GM12872 (cell line): ENCODE measurements around the gene RBM17.

Experiments
- TF ChIP-seq, protein P1 (sequence below): IDR thresholded peaks from 3 replicates; pipeline ENCODE4 v1.5.1; 2011; ENCODE audit warnings: low read depth, mild to moderate bottlenecking, low read length, moderate library complexity; ENCODE audit not compliant: insufficient read depth

The RBM17 gene

DNA sequence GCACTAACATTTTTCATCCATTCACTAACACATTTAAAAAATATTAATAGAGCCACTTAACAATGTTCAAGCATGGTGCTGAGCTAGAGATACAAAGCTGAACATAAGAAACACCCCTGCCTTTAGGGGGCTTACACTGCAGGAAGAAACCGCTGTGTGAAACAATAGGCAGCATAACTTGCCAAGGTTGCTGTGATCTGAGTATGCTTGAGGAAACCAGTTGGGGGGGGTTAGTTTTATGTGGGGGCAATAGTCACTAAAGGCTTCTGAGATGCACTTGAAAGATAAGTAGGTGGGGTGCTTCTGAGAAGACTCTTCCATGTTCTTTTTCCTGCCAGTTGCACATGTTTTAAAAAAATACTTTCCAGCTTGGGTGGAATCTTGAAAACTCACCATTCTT lies 2.8 kb downstream of the RBM17 start:
- TF ChIP-seq, protein P1, sequence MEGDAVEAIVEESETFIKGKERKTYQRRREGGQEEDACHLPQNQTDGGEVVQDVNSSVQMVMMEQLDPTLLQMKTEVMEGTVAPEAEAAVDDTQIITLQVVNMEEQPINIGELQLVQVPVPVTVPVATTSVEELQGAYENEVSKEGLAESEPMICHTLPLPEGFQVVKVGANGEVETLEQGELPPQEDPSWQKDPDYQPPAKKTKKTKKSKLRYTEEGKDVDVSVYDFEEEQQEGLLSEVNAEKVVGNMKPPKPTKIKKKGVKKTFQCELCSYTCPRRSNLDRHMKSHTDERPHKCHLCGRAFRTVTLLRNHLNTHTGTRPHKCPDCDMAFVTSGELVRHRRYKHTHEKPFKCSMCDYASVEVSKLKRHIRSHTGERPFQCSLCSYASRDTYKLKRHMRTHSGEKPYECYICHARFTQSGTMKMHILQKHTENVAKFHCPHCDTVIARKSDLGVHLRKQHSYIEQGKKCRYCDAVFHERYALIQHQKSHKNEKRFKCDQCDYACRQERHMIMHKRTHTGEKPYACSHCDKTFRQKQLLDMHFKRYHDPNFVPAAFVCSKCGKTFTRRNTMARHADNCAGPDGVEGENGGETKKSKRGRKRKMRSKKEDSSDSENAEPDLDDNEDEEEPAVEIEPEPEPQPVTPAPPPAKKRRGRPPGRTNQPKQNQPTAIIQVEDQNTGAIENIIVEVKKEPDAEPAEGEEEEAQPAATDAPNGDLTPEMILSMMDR: no peak

DNA sequence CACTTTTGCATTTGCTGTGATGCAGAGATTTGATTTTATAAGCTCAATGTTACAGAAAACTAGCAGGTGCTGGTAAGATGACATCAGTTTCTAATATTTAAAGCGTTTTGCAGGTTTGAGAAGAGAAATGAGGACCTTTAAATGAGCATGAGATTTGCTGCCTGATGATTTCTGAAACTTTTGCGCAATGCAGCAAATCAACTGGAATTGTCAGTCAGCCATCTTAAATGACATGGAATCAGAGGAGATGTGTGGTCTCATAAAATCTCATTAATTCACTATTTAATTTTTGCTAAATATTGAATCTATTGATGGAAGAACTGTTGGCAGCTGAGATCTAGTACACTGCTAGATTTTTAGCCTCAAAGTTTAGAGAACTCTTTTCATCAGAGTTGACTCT lies 3.9 kb downstream of the RBM17 start:
- TF ChIP-seq, protein P1: no peak

DNA sequence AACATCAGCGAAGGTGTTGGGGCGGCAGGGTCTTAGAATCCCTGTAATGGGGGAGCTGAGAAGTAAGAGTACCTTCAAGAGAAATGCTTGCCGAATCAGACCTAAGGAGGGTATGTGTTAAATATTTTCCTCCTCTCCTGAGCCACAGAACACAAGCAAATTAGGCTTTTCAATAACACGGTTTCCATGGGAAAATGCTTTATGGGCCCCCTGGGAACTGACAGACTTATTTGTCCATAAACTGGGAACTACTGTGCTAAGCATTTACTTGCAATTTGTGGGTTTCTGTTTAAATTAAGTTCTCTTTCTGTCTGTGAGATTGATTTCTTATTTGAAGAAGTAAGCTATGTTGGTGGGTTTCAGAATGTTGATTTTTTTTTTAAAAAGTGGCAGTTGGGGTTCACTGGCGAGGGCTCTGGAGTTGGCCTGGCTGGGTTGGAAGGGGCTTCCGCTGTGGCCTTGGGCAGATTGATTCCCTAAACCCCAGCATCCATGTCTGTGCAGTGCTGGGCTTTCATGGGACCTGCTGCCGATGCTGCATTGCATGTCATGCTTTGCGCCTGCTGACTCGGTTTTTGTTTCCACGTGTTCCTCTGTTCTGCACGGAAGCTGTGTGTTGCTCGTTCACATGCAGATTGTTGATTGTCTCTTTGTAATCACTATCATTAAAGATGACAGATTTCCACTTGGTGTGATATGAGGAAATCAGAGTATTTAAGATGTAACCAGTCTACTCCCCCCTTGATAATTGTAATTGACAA lies 7.2 kb downstream of the RBM17 start:
- TF ChIP-seq, protein P1: no peak

DNA sequence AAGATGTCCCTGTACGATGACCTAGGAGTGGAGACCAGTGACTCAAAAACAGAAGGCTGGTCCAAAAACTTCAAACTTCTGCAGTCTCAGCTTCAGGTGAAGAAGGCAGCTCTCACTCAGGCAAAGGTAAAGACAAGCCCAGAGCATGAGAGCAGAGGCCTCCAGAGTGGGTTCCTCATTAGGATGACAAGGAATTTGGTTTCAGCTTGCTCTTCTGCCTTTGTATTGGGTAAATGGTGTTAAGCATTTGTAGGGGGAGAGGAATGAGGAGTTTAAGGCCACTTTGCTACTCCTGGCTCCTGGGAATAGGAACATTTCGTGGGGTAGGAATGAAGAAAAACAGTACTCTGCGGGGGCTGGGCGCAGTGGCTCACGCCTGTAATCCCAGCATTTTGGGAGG lies 8.2 kb downstream of the RBM17 start:
- TF ChIP-seq, protein P1: no peak

DNA sequence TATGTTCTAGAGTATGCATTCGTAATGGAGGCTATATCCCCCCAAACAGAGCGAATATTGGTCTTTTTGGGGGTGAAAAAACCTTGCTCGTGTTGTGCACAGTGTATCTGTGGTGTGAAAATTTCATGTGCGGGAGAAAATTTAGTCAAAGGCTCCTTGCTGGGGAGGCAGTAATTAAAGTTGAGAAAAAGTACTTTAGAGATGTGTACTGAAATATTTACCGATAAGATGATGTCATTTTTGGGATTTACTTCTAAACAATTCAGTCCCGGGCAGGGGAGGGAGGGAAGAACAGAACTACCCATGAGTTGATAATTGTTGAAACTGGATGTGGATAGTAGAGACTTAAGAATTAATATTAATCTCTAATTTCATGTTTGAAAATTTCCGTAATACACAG lies 9.3 kb downstream of the RBM17 start:
- TF ChIP-seq, protein P1: no peak

DNA sequence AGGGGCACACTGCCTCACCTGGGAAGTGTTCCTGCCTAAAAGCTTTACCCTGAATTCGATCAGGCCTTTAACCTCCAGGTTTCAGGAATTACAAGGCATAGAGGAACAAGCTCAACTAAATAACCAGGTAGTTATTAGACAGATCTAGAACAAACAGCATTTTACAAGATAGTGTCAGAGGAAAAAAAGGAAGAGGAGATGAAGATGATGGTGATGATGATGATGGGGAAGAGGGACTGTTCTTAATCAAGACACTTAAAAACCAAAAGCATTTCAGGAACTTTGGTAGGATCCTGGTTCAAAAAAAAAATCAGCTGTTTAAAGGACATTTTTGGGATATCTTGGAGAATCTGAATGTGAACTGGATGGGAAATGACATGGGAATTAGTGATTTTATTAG lies 11.5 kb downstream of the RBM17 start:
- TF ChIP-seq, protein P1: no peak

DNA sequence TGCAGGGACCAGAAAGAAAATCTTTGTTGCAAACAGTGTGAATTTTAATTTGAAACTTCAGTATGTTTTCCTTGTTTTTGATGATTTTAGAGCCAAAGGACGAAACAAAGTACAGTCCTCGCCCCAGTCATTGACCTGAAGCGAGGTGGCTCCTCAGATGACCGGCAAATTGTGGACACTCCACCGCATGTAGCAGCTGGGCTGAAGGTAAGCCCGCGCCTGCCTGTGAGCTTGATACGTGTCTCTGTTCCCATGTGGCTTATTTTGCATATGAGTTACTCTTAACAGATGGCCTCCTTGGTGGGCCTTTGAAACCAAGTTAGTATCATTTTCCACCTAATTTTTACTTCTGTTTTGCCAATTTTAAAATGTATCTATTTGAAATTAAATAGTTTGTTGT lies 12.3 kb downstream of the RBM17 start:
- TF ChIP-seq, protein P1: no peak
